ENCODE data around the gene DNM3.
"Not testable (repeated sequence)": the region's sequence is repeated elsewhere in the genome, so short reads cannot be mapped to it uniquely, and the experiment has no call there.

DNM3 gene

DNA sequence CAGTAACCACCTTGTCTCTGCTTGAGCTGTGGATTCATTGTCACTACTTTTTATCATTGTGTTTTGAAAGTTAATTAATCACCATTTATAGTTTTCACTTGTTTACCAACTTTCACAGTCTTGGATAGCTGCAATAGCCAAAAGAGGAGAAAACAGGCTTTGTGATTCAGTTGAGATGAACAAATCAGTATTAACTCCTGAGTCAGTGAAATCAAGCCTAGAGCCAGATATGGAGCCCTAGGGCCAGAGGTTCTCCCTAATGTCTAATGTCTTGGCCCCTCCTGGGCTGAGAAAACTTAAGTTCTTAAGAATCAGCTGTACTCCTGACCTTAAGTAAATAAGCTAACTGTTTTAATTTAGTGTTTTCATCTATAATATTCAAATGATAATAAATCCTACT is 228.8 kb downstream of the DNM3 start:
- DNase-seq (ENCODE audit: low read depth), result no peak
- no peak overlapping the region for H3K4me3 ChIP-seq (ENCODE audit: low read depth, low read length)
- TF ChIP-seq, protein P1, sequence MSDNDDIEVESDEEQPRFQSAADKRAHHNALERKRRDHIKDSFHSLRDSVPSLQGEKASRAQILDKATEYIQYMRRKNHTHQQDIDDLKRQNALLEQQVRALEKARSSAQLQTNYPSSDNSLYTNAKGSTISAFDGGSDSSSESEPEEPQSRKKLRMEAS (IDR thresholded peaks at IDR 0.05; ENCODE audit: low read depth, low read length), result no peak
- TF ChIP-seq POLR2A (IDR thresholded peaks at IDR 0.05; ENCODE audit: extremely low read depth, insufficient read length) (no peak), CTCF (IDR thresholded peaks at IDR 0.05; ENCODE audit: low read depth, low read length) (no peak), MYC (IDR thresholded peaks at IDR 0.05; ENCODE audit: low read depth, low read length) (no peak)

DNA sequence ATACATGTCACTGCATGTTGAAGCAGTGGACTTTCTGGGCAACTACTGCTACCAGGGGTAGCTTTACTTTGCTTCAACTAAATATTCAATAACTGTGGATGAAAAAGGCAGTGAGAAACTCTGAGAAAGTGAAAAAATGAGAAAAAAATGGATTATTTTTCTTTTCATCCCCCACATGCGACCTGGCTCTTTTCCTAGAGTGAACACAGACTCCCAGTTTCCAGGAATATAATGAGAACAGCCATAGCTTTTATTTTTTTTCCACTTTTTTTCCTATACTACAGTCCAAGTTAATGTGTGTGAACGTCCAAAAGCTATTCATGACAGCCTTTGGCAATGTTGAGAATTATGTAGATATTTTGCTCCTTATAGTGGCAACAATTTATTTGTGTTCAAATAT is 230.4 kb downstream of the DNM3 start:
- no peak for TF ChIP-seq CTCF (IDR thresholded peaks at IDR 0.05; ENCODE audit: low read depth, low read length)
- TF ChIP-seq POLR2A (IDR thresholded peaks at IDR 0.05; ENCODE audit: extremely low read depth, insufficient read length), result no peak
- TF ChIP-seq MYC (IDR thresholded peaks at IDR 0.05; ENCODE audit: low read depth, low read length), result no peak
- TF ChIP-seq, protein P1 (IDR thresholded peaks at IDR 0.05; ENCODE audit: low read depth, low read length), result no peak
- no peak for DNase-seq (ENCODE audit: low read depth)
- H3K4me3 ChIP-seq (ENCODE audit: low read depth, low read length), result no peak overlapping the region

DNA sequence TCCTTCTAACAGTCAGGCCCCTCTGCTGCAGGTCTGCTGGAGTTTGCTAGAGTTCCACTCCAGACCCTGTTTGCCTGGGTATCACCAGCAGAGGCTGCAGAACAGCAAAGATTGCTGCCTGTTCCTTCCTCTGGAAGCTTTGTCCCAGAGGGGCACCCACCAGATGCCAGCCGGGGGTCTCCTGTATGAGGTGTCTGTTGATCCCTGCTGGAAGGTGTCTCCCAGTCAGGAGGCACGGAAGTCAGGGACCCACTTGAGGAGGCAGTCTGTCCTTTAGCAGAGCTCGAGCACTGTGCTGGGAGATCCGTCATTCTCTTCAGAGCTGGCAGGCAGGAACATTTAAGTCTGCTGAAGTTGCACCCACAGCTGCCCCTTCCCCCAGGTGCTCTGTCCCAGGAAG is 238.6 kb downstream of the DNM3 start:
- H3K4me3 ChIP-seq (ENCODE audit: low read depth, low read length); DNase-seq (ENCODE audit: low read depth): not testable (repeated sequence)

DNA sequence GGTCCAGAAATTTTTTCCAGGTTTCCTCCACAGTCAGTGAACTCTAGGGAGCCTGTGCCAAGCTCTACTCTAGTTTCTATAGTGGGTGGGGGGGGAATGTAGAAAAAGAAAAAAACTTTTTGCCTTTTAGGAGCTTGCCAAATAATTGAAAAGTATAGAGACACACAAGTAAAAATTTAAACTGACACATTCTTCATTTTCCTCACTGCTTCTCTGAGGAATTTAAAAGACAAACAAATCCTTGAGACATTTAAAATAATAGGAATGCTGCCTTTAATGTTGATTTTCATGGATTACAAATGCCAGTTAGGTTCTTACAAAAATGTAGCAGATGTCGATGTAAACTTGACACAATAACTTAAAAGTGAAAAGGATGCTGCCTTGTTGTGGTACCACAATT is 241.9 kb downstream of the DNM3 start:
- DNase-seq (ENCODE audit: low read depth), result no peak
- H3K4me3 ChIP-seq (ENCODE audit: low read depth, low read length), result no peak overlapping the region
- TF ChIP-seq CTCF (IDR thresholded peaks at IDR 0.05; ENCODE audit: low read depth, low read length), result no peak

GRCh38 chr1:172084876-172085275 is 243.6 kb downstream of the DNM3 start:
- TF ChIP-seq CTCF (IDR thresholded peaks at IDR 0.05; ENCODE audit: low read depth, low read length), result no peak
- TF ChIP-seq MYC (IDR thresholded peaks at IDR 0.05; ENCODE audit: low read depth, low read length), result no peak
- no peak for TF ChIP-seq POLR2A (IDR thresholded peaks at IDR 0.05; ENCODE audit: extremely low read depth, insufficient read length)
- TF ChIP-seq, protein P1 (IDR thresholded peaks at IDR 0.05; ENCODE audit: low read depth, low read length), result no peak
- no peak overlapping the region for H3K4me3 ChIP-seq (ENCODE audit: low read depth, low read length)

GRCh38 chr1:172085317-172085716 is 244.0 kb downstream of the DNM3 start:
- TF ChIP-seq MYC (IDR thresholded peaks at IDR 0.05; ENCODE audit: low read depth, low read length), result no peak
- no peak for TF ChIP-seq POLR2A (IDR thresholded peaks at IDR 0.05; ENCODE audit: extremely low read depth, insufficient read length)
- TF ChIP-seq, protein P1 (IDR thresholded peaks at IDR 0.05; ENCODE audit: low read depth, low read length), result no peak
- TF ChIP-seq CTCF (IDR thresholded peaks at IDR 0.05; ENCODE audit: low read depth, low read length), result no peak
- no peak overlapping the region for H3K4me3 ChIP-seq (ENCODE audit: low read depth, low read length)
- DNase-seq (ENCODE audit: low read depth), result no peak

More at GRCh38 chr1:172084876-172085275, 243.6 kb downstream of the DNM3 start:
- no peak for DNase-seq (ENCODE audit: low read depth)
